NB4 (cell line): ENCODE measurements around the gene KCTD4.

ENCODE experiments used
- CTCF ChIP-seq: IDR thresholded peaks from one replicate; pipeline ENCODE4 v1.5.1; 2012; ENCODE audit warnings: low read depth, low read length
- MAX ChIP-seq: IDR thresholded peaks from 2 replicates; pipeline ENCODE4 v1.6.1; 2011; ENCODE audit warnings: low read depth, low read length
- MYC ChIP-seq: IDR thresholded peaks from 2 replicates; pipeline ENCODE4 v1.6.1; 2011; ENCODE audit warnings: low read depth, low read length
- POLR2A ChIP-seq: IDR thresholded peaks from 2 replicates; pipeline ENCODE4 v1.6.1; 2011; ENCODE audit warnings: mild to moderate bottlenecking; ENCODE audit not compliant: insufficient read length; ENCODE audit errors: extremely low read depth

GRCh38 chr13:45238945-45239795, 38.3 kb upstream of the KCTD4 start:
- TF ChIP-seq CTCF (no peak), MAX (no peak), POLR2A (no peak), MYC (no peak)
